DND-41 (cell line): ENCODE results near the gene ESYT2.

Experiments used
- ATAC-seq: fragments of 200-7000 bp; cut with Tn5 transposase; 3 replicates; pipeline ENCODE4 v1.9.1; 2021; ENCODE audit warnings: low read depth; ENCODE audit not compliant: insufficient read depth
- DNase-seq: peaks from one replicate; pipeline ENCODE4 v3.0.0-alpha.2; 2020
- H2AFZ ChIP-seq: 2 replicates; pipeline ENCODE4 v1.6.0; 2012; ENCODE audit warnings: low read depth, low read length
- H3K27ac ChIP-seq: 2 replicates; pipeline ENCODE4 v1.5.1; 2012; ENCODE audit warnings: low read length, inconsistent platforms
- H3K27me3 ChIP-seq: fragments of 200-600 bp; sonication (generic); 2 replicates; pipeline ENCODE4 v1.6.0; 2012; ENCODE audit warnings: low read length, mild to moderate bottlenecking, inconsistent platforms; ENCODE audit not compliant: insufficient read depth, poor library complexity
- H3K36me3 ChIP-seq: 2 replicates; pipeline ENCODE4 v1.5.1; 2012; ENCODE audit warnings: low read length, inconsistent platforms; ENCODE audit not compliant: insufficient read depth
- H3K4me1 ChIP-seq: 2 replicates; pipeline ENCODE4 v1.5.1; 2012; ENCODE audit warnings: mild to moderate bottlenecking, low read length; ENCODE audit not compliant: insufficient read depth
- H3K4me2 ChIP-seq: 2 replicates; pipeline ENCODE4 v1.6.0; 2012; ENCODE audit warnings: mild to moderate bottlenecking, moderate library complexity, low read length, inconsistent platforms; ENCODE audit not compliant: insufficient read depth
- H3K4me3 ChIP-seq, 2 experiments: fragments of 200-600 bp in 1 of 2; shearing (Covaris generic) in 1 of 2; 2 replicates each; pipeline ENCODE4 v1.5.1; 2012 to 2016; ENCODE audit warnings: inconsistent platforms in 2 of 2, low read length in 2 of 2, mild to moderate bottlenecking in 2 of 2, low read depth in 1 of 2, moderate library complexity in 1 of 2
- H3K79me2 ChIP-seq: 2 replicates; pipeline ENCODE4 v1.6.0; 2012; ENCODE audit warnings: low read length, inconsistent platforms; ENCODE audit not compliant: insufficient read depth
- H3K9ac ChIP-seq: 2 replicates; pipeline ENCODE4 v1.6.0; 2012; ENCODE audit warnings: low read depth, mild to moderate bottlenecking, inconsistent platforms, low read length, moderate library complexity
- H3K9me3 ChIP-seq: 2 replicates; pipeline ENCODE4 v1.5.1; 2012; ENCODE audit warnings: low read length, moderate library complexity, mild to moderate bottlenecking, inconsistent platforms; ENCODE audit not compliant: insufficient read depth, severe bottlenecking
- H4K20me1 ChIP-seq: 2 replicates; pipeline ENCODE4 v1.6.0; 2012; ENCODE audit warnings: low read length; ENCODE audit not compliant: insufficient read depth
- EZH2 ChIP-seq: IDR thresholded peaks from 3 replicates; pipeline ENCODE4 v1.6.1; 2012; ENCODE audit warnings: borderline replicate concordance, low read depth, mild to moderate bottlenecking, moderate library complexity, low read length, inconsistent platforms; ENCODE audit not compliant: severe bottlenecking
- TF ChIP-seq, protein P1 (sequence below): IDR thresholded peaks from 2 replicates; pipeline ENCODE4 v1.5.1; 2012; ENCODE audit warnings: borderline replicate concordance, low read length, moderate library complexity, mild to moderate bottlenecking; ENCODE audit not compliant: poor library complexity, severe bottlenecking; ENCODE audit errors: extremely low read depth

ESYT2 gene

DNA sequence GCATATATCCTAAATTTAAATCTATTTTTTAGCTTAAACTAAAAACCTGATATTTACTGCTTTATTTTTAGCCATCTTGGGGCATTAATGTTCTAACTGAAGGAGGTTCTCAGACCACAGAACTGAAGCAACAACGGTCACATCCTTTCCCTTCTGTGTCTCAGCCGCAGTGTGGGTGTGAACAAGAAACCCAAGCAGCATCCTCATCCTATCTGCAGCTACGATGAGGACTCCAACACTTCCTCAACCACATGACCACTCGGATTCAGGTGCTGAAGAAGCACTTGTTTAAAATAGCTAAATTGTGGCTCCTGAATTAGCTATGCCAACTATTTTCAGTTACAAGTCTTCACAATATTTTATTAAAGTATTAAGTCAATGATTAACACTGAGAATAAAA lies 5.3 kb downstream of the ESYT2 start:
- Histone ChIP-seq H3K4me1 (peaks cover 85% of the 10 kb centered on the region), H2AFZ (no peak overlapping the region), H3K9ac (peak overlapping the region; percentile 49), H4K20me1 (peaks cover 16% of the 10 kb centered on the region), H3K36me3 (peaks cover 7% of the 10 kb centered on the region), H3K79me2 (peaks cover 98% of the 10 kb centered on the region), H3K4me2 (peak overlapping the region; percentile 58), H3K27me3 (no peaks in the 10 kb centered on the region), H3K4me3 (peak overlapping the region in 1 of 2 experiments; percentile 40; a peak in 1 of 4 replicates), H3K27ac (peak overlapping the region; percentile 95), H3K9me3 (no peaks in the 10 kb centered on the region)
- DNase-seq = peak; percentile 89
- peak; percentile 94 for ATAC-seq
- TF ChIP-seq EZH2 = no peak
- TF ChIP-seq, protein P1, sequence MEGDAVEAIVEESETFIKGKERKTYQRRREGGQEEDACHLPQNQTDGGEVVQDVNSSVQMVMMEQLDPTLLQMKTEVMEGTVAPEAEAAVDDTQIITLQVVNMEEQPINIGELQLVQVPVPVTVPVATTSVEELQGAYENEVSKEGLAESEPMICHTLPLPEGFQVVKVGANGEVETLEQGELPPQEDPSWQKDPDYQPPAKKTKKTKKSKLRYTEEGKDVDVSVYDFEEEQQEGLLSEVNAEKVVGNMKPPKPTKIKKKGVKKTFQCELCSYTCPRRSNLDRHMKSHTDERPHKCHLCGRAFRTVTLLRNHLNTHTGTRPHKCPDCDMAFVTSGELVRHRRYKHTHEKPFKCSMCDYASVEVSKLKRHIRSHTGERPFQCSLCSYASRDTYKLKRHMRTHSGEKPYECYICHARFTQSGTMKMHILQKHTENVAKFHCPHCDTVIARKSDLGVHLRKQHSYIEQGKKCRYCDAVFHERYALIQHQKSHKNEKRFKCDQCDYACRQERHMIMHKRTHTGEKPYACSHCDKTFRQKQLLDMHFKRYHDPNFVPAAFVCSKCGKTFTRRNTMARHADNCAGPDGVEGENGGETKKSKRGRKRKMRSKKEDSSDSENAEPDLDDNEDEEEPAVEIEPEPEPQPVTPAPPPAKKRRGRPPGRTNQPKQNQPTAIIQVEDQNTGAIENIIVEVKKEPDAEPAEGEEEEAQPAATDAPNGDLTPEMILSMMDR = no peak

DNA sequence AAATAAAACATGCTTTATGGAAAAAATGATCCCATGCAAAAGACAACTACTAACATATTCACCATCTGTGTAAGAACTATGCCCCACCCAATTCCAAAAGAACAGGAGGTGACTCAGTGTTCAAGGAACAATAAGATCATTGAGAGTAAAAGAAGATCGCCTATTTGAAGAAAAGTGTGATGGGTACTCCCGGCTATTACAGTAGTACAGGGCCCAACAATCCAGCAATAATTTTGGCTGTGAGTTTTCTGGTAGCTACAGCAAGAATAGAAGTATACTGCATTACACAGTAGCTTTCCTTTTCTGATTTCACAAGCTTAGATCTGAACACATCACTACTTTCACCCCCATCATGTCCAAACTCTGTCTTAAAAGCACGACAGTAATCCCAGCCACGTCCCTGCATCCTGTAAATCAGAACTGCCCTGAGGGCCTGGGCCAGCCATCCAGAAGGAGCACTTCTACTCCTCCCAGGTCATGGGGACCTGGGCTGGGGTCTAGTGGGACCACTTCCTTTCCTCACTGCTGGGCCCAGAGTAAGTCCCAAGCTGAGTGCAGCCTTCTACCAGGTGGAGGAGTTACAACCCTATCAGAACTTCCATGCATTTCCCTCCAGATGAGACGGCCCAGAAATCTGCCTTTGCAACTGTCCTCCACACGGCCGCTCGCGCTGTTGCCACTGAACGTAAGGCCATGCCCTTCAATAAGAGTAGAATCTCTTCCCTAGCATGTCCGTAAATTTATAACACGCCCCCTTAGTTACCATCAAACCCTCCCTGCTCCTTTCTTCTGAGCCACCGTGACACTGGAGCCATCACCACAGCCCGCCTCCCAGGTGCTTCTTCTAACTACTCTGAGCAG lies 7.9 kb downstream of the ESYT2 start:
- peak; percentile 44 for DNase-seq
- Histone ChIP-seq H3K27ac (peak overlapping the region; percentile 55), H3K79me2 (peaks cover 98% of the 10 kb centered on the region), H3K9ac (no peak overlapping the region), H3K27me3 (no peaks in the 10 kb centered on the region), H4K20me1 (peaks cover 32% of the 10 kb centered on the region), H3K4me1 (peaks cover 92% of the 10 kb centered on the region), H2AFZ (no peak overlapping the region), H3K4me3 (no peak overlapping the region), H3K36me3 (peaks cover 5% of the 10 kb centered on the region), H3K4me2 (peak overlapping the region; percentile 14; the same call in 1 of the 2 replicates), H3K9me3 (no peaks in the 10 kb centered on the region)
- TF ChIP-seq, protein P1 = no peak
- no peak for TF ChIP-seq EZH2
- ATAC-seq = peak; percentile 16; the same call in 1 of the 3 replicates

DNA sequence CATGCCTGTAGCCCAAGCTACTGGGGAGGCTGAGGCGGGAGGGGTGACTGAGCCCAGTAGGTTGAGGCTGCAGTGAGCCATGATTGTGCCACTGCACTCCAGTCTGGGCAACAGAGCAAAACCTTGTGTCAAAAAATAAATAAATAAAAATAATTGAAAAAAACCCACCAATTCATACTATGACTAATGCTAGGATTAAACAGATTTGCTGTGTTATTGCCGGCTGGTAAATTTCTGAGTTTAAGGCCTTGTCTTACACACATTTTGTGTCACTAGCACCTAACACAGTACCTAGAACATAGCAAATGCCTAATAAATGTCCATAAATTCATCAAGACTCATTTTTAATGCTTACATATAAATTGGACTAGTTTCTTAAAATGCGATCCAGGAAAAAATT lies 8.7 kb downstream of the ESYT2 start:
- H2AFZ ChIP-seq = no peak overlapping the region
- H3K4me1 ChIP-seq = peaks cover 93% of the 10 kb centered on the region
- no peak overlapping the region for H3K4me2 ChIP-seq
- no peak for DNase-seq
- peaks cover 40% of the 10 kb centered on the region for H4K20me1 ChIP-seq
- peaks cover 10% of the 10 kb centered on the region for H3K36me3 ChIP-seq
- H3K27ac ChIP-seq = peak overlapping the region; percentile 55; the same call in 1 of the 2 replicates
- no peak overlapping the region for H3K9ac ChIP-seq
- no peak for ATAC-seq
- no peak overlapping the region for H3K4me3 ChIP-seq
- H3K79me2 ChIP-seq = peaks cover 98% of the 10 kb centered on the region
- no peaks in the 10 kb centered on the region for H3K9me3 ChIP-seq
- TF ChIP-seq EZH2 = no peak
- TF ChIP-seq, protein P1 = no peak
- no peaks in the 10 kb centered on the region for H3K27me3 ChIP-seq
